Spleen (tissue), 7 donors: ENCODE data around the gene WARS2.

Experiments
- CTCF ChIP-seq, 11 experiments: fragments of 200-600 bp in 7 of 11; fragments of 450-650 bp in 4 of 11; sonication (generic) in 4 of 11; IDR thresholded peaks in 8 of 11; conservative IDR thresholded peaks in 3 of 11; 1 replicate in 7 of 11; 2 replicates in 4 of 11; pipeline versions ENCODE4 v1.4.0 to v1.8.0; 2016 to 2021; ENCODE audit warnings: antibody characterized with exemption in 11 of 11, inconsistent platforms in 4 of 11, mild to moderate bottlenecking in 1 of 11
- POLR2A ChIP-seq, 3 donors: fragments of 450-650 bp; IDR thresholded peaks; one replicate each; pipeline ENCODE4 v1.5.1; 2017; ENCODE audit warnings: antibody characterized with exemption in 3 of 3, mild to moderate bottlenecking in 1 of 3
- donor health status: DM: no; HTN: no; CAD: no; lungs with moderate emphysema.
- donor health status: DM: no; HTN: no; CAD: no.
- donor health status: DM: no; HTN: no; CAD: no.

DNA sequence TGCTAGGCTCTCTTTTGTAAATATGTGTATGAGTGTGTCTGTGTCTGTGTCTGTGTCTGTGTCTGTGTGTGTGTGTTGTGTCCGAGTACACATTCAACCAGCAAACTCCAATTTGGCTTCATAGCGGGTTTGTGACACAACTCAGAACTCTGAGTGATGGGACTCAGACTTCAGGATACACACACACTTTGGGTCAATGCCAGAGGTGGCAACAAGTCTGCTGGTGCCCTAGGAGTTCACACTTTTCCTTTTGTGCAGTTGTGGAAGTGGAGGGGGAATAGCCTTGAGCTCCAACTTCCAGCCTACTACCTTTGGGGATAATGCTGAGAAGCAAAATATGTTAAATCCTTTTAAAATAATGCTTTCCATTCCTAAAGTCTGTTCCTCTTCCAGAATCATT lies 135.7 kb downstream of the WARS2 start:
- TF ChIP-seq CTCF (IDR thresholded peaks at IDR 0.05 in 8 of 11, conservative IDR thresholded peaks at IDR 0.05 in 3 of 11) (no peak), POLR2A (IDR thresholded peaks at IDR 0.05) (no peak)
